ENCODE measurements around the gene SIPA1L3. TPM values are rescaled to one million over a fixed set of nuclear protein-coding genes. Genes with fewer than 3 reads are reported as not detected.

Gene SIPA1L3
- polyA plus RNA-seq, 3 donors from 2014 or later = 0.29 to 4.1 (median 3.2) TPM

GRCh38 chr19:38149661-38150061, 242.7 kb downstream of the SIPA1L3 start:
- Mint-ChIP-seq H3K27ac (no peak overlapping the region), H3K4me3 (no peak overlapping the region), H3K27me3 (ENCODE audit: low read depth in 3 of 3) (peaks cover 0 to 2% (median 0%) of the 10 kb centered on the region in 3 donors)

GRCh38 chr19:38151242-38151641, 244.2 kb downstream of the SIPA1L3 start:
- no peaks in the 10 kb centered on the region for H3K9me3 Mint-ChIP-seq
- H3K4me1 Mint-ChIP-seq = no peaks in the 10 kb centered on the region
- H3K27ac Mint-ChIP-seq = no peak overlapping the region
- peaks cover 8 to 19% (median 9%) of the 10 kb centered on the region in 3 donors for H3K36me3 Mint-ChIP-seq
- H3K4me3 Mint-ChIP-seq = no peak overlapping the region
- peaks cover 0 to 2% (median 0%) of the 10 kb centered on the region in 3 donors for H3K27me3 Mint-ChIP-seq (ENCODE audit: low read depth in 3 of 3)
- DNase-seq = no peak

More at GRCh38 chr19:38149661-38150061, 242.7 kb downstream of the SIPA1L3 start:
- Mint-ChIP-seq H3K9me3 (no peaks in the 10 kb centered on the region), H3K4me1 (no peaks in the 10 kb centered on the region), H3K36me3 (peaks cover 7 to 15% (median 8%) of the 10 kb centered on the region in 3 donors)
- DNase-seq = no peak

- no peak for DNase-seq
- Mint-ChIP-seq H3K36me3 (peaks cover 5 to 19% (median 8%) of the 10 kb centered on the region in 3 donors), H3K27me3 (ENCODE audit: low read depth in 3 of 3) (peaks cover 0 to 2% (median 0%) of the 10 kb centered on the region in 3 donors), H3K4me3 (no peak overlapping the region), H3K4me1 (no peaks in the 10 kb centered on the region), H3K27ac (no peak overlapping the region), H3K9me3 (no peaks in the 10 kb centered on the region)
Measured at GRCh38 chr19:38152461-38153379, 245.7 kb downstream of the SIPA1L3 start.

GRCh38 chr19:38155453-38155852, 248.4 kb downstream of the SIPA1L3 start:
- H3K36me3 Mint-ChIP-seq = peaks cover 9 to 15% (median 14%) of the 10 kb centered on the region in 3 donors
- H3K4me3 Mint-ChIP-seq = no peak overlapping the region
- no peaks in the 10 kb centered on the region for H3K9me3 Mint-ChIP-seq
- H3K4me1 Mint-ChIP-seq = no peaks in the 10 kb centered on the region
- no peaks in the 10 kb centered on the region for H3K27me3 Mint-ChIP-seq (ENCODE audit: low read depth in 3 of 3)
- no peak for DNase-seq
- H3K27ac Mint-ChIP-seq = no peak overlapping the region

- no peak for DNase-seq
- no peaks in the 10 kb centered on the region for H3K4me1 Mint-ChIP-seq
- H3K27ac Mint-ChIP-seq = no peak overlapping the region
- H3K36me3 Mint-ChIP-seq = peaks cover 22 to 41% (median 38%) of the 10 kb centered on the region in 3 donors
- H3K4me3 Mint-ChIP-seq = no peak overlapping the region
- H3K27me3 Mint-ChIP-seq (ENCODE audit: low read depth in 3 of 3) = no peaks in the 10 kb centered on the region
- peaks cover 0 to 7% (median 0%) of the 10 kb centered on the region in 6 donors for H3K9me3 Mint-ChIP-seq
Measured at GRCh38 chr19:38158730-38159129, 251.7 kb downstream of the SIPA1L3 start.

GRCh38 chr19:38162094-38162493, 255.1 kb downstream of the SIPA1L3 start:
- Mint-ChIP-seq H3K4me3 (no peak overlapping the region), H3K9me3 (peaks cover 0 to 7% (median 0%) of the 10 kb centered on the region in 6 donors), H3K27me3 (ENCODE audit: low read depth in 3 of 3) (no peaks in the 10 kb centered on the region), H3K36me3 (peaks cover 21 to 52% (median 46%) of the 10 kb centered on the region in 3 donors), H3K27ac (no peak overlapping the region), H3K4me1 (no peaks in the 10 kb centered on the region)
- no peak for DNase-seq

- no peaks in the 10 kb centered on the region for H3K27me3 Mint-ChIP-seq (ENCODE audit: low read depth in 3 of 3)
- DNase-seq = no peak
- H3K4me3 Mint-ChIP-seq = no peak overlapping the region
- no peaks in the 10 kb centered on the region for H3K4me1 Mint-ChIP-seq
- H3K27ac Mint-ChIP-seq = no peak overlapping the region
- peaks cover 21 to 52% (median 46%) of the 10 kb centered on the region in 3 donors for H3K36me3 Mint-ChIP-seq
- H3K9me3 Mint-ChIP-seq = peaks cover 0 to 7% (median 0%) of the 10 kb centered on the region in 6 donors
Measured at GRCh38 chr19:38162632-38163031, 255.6 kb downstream of the SIPA1L3 start.

GRCh38 chr19:38163419-38164290, 256.6 kb downstream of the SIPA1L3 start:
- H3K27ac Mint-ChIP-seq = no peak overlapping the region
- DNase-seq = no peak

GRCh38 chr19:38164526-38164925, 257.5 kb downstream of the SIPA1L3 start:
- no peaks in the 10 kb centered on the region for H3K27me3 Mint-ChIP-seq (ENCODE audit: low read depth in 3 of 3)
- H3K36me3 Mint-ChIP-seq = peaks cover 21 to 49% (median 41%) of the 10 kb centered on the region in 3 donors
- H3K4me1 Mint-ChIP-seq = no peaks in the 10 kb centered on the region
- no peak overlapping the region for H3K4me3 Mint-ChIP-seq
- no peak overlapping the region for H3K27ac Mint-ChIP-seq
- DNase-seq = no peak
- H3K9me3 Mint-ChIP-seq = peaks cover 0 to 7% (median 0%) of the 10 kb centered on the region in 6 donors

More at GRCh38 chr19:38163419-38164290, 256.6 kb downstream of the SIPA1L3 start:
- peaks cover 21 to 49% (median 42%) of the 10 kb centered on the region in 3 donors for H3K36me3 Mint-ChIP-seq
- peaks cover 0 to 7% (median 0%) of the 10 kb centered on the region in 6 donors for H3K9me3 Mint-ChIP-seq
- no peaks in the 10 kb centered on the region for H3K4me1 Mint-ChIP-seq
- no peaks in the 10 kb centered on the region for H3K27me3 Mint-ChIP-seq (ENCODE audit: low read depth in 3 of 3)
- H3K4me3 Mint-ChIP-seq = no peak overlapping the region

GRCh38 chr19:38165335-38165734, 258.3 kb downstream of the SIPA1L3 start:
- Mint-ChIP-seq H3K36me3 (peaks cover 21 to 49% (median 41%) of the 10 kb centered on the region in 3 donors), H3K9me3 (peaks cover 0 to 7% (median 0%) of the 10 kb centered on the region in 6 donors), H3K4me1 (no peaks in the 10 kb centered on the region), H3K27ac (no peak overlapping the region), H3K27me3 (ENCODE audit: low read depth in 3 of 3) (no peaks in the 10 kb centered on the region), H3K4me3 (no peak overlapping the region)
- no peak for DNase-seq

GRCh38 chr19:38168637-38169036, 261.6 kb downstream of the SIPA1L3 start:
- H3K27ac Mint-ChIP-seq = no peak overlapping the region
- no peaks in the 10 kb centered on the region for H3K27me3 Mint-ChIP-seq (ENCODE audit: low read depth in 3 of 3)
- DNase-seq = no peak
- no peaks in the 10 kb centered on the region for H3K4me1 Mint-ChIP-seq
- no peak overlapping the region for H3K4me3 Mint-ChIP-seq
- peaks cover 11 to 26% (median 20%) of the 10 kb centered on the region in 3 donors for H3K36me3 Mint-ChIP-seq
- H3K9me3 Mint-ChIP-seq = no peaks in the 10 kb centered on the region

- Mint-ChIP-seq H3K27ac (no peak overlapping the region), H3K4me1 (no peaks in the 10 kb centered on the region), H3K9me3 (no peaks in the 10 kb centered on the region)
Measured at GRCh38 chr19:38170334-38170733, 263.3 kb downstream of the SIPA1L3 start.

GRCh38 chr19:38172001-38172400, 265.0 kb downstream of the SIPA1L3 start:
- Mint-ChIP-seq H3K4me3 (no peak overlapping the region), H3K9me3 (no peaks in the 10 kb centered on the region), H3K27ac (peak overlapping the region in 2 of 6 donors; percentile 14 to 23), H3K36me3 (peaks cover 3 to 8% (median 5%) of the 10 kb centered on the region in 3 donors), H3K4me1 (no peaks in the 10 kb centered on the region), H3K27me3 (ENCODE audit: low read depth in 3 of 3) (no peaks in the 10 kb centered on the region)
- no peak for DNase-seq

More at GRCh38 chr19:38170334-38170733, 263.3 kb downstream of the SIPA1L3 start:
- Mint-ChIP-seq H3K4me3 (no peak overlapping the region), H3K36me3 (peaks cover 5 to 14% (median 13%) of the 10 kb centered on the region in 3 donors), H3K27me3 (ENCODE audit: low read depth in 3 of 3) (no peaks in the 10 kb centered on the region)
- no peak for DNase-seq
